Measurements from ENCODE around the gene PPP6R2.
"Not testable (repeated sequence)": the region's sequence is repeated elsewhere in the genome, so short reads cannot be mapped to it uniquely, and the experiment has no call there.

Gene PPP6R2

DNA sequence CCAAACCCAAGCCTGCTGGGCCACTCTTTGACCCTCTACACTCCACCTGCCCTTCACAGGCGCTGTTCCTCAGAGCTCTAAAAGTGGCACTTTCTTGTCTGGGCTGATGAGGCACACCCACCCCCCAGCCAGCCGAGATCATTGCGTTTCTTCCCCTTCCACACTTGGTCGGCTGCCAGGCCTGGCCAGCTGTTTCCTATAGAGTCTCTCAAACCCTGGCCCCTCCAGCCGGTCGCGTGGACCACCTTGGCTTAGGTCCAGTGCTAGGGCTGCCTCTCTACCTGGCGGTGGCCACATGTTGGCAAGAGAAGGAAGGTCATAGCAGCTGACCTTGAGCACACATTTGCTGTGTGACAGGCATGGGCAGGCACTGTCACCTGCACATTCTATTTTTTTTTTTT is 60.6 kb downstream of the PPP6R2 start:
- no peak for DNase-seq

DNA sequence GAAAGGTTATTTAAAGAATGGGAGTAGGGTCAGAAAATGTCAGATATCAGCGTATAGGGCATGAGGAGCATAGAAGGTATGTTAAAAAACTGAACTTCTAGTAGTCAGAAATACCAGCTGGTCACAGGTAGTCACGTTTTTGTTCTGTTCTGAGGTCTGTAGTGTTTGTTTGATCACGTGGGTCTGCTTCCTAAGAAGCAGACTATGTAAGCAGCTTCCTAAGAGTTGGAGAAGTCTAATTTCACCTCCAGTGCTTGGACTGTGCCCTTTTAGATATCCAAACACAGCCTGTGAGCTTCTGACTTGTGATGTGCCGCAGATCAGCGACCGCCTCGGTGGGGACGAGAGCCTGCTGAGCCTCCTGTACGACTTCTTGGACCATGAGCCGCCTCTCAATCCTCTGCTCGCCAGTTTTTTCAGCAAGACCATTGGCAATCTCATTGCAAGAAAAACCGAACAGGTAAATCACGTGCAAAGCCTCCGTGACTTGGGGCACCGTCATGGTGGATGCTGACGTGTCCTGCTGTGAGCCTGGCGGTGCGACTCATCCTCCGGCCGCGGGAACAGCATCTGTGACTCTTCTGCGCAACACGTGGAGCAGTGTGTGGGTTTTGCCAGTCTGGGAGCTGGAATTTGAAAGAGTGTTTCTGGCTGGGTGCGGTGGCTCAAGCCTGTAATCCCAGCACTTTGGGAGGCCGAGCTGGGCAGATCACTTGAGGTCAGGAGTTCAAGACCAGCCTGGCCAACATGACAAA is 63.5 kb downstream of the PPP6R2 start:
- DNase-seq: no peak

GRCh38 chr22:50408311-50408710 is 65.2 kb downstream of the PPP6R2 start:
- no peak for DNase-seq

GRCh38 chr22:50408954-50409353 is 65.8 kb downstream of the PPP6R2 start:
- DNase-seq: not testable (repeated sequence)

GRCh38 chr22:50414476-50415248 is 71.5 kb downstream of the PPP6R2 start:
- DNase-seq: no peak

DNA sequence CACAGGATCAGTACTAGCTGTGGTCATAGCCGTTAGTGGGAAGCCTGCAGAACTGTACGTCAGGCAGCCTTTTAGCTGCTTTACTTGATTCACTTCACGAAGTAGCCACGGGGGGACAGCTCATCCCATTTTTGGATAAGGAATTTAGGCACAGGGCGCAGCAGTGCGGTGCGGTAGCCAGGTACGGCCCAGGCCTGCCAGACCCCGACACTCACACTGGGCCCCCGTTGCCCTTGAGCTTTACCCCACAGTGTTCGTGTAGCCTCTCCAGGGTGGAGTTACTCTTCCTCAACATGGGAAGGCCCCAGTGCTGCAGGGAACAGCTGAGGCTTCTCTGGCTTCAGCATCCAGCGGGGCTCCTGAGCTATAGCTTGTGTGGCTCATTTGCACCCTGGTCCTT is 72.3 kb downstream of the PPP6R2 start:
- no peak for DNase-seq

DNA sequence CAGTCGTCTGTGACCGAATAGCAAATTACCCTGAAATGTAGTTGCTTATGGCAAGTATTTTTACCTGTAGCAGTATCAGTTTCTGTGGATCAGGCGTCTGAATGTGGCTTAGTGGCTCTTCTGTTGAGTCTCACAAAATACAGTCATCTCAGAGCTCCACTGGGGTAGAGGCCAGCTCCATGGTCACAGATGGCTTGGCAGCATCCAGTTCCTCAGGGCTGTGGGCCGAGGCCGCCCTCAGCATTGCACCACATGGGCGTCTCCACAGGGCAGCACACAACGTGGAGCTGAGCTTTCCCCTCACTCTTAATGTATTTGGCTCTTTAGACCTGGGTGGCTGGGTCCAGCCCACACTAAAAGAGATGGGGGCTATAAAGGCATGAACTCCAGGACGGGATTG is 73.9 kb downstream of the PPP6R2 start:
- DNase-seq: no peak

DNA sequence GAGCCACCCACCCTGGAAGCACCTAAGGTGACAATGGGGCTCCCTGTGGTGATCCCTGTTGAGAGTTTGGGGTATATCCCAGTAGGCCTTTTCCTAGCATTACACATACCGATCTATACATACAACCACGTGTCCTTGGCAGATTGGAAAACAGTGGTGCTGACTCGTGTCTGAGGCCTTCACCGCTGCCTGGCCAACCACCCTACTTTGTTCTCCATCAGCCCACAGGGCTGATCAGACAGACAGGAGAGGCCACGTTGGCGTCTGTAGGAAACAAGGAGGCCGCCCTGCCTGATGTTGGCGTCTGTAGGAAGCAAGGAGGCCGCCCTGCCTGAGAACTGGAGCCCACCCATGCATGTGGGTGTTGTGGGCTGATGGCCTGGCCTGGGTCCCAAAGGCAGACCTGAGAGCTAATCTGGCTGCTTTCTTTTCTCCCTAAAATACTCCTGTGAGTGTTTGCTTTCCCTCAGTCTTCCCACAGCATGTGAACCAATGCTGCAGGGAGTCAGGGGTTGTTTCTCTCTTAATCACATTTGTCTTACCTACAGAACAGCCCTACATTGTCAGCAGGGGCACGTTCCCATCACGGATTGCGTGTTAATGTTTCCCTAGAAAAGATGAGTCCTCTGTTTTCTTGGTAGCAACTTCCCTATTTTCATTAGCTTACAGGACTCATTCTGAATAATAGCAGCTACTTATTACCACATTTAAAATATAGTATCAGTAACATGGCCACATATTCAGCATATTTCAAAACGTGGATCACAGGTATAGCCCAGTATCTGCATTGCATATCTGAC is 74.5 kb downstream of the PPP6R2 start:
- DNase-seq: no peak

DNA sequence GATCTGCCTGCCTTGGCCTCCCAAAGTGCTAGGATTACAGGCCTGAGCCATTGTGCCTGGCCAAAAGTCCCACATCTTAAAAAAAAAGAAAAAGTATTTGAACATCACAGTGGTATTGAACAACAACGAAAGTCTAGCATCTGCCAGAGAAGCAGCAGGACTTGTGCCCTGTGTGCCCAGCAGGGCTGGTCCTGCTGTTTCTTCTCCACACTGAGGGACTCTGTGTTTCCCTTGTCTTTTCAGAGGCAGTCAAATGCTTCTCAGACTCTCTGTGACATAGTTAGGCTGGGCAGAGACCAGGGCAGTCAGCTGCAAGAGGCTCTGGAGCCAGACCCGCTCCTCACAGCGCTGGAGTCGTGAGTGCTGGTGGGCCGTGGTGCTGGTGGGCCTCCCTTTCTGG is 75.5 kb downstream of the PPP6R2 start:
- no peak for DNase-seq

- no peak for DNase-seq
These were observed 76.0 kb downstream of the PPP6R2 start for GRCh38 chr22:50419116-50419515.

- DNase-seq: no peak
These were observed 76.9 kb downstream of the PPP6R2 start for GRCh38 chr22:50420015-50420414.

DNA sequence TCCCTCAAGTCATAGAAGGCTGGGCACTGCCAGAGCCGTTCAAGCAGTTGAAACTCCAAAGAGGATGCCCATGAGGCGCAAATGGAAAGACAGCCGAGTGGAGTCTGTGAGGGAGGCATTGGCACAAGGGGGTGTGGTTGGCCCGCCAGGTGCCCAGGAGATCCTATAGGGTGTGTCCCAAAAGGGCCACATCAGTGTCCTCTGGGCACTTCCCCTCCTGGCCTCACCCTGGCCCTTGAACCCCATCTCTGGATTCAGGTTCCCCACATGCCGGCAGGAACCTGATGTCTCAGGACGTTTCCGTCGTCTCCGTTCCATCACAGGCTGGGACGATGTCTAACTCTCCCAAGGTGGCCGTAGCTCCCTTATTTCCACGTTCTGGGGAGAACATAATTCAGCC is 77.5 kb downstream of the PPP6R2 start:
- no peak for DNase-seq

- DNase-seq: no peak
These were observed 78.9 kb downstream of the PPP6R2 start for GRCh38 chr22:50422046-50422445.

DNA sequence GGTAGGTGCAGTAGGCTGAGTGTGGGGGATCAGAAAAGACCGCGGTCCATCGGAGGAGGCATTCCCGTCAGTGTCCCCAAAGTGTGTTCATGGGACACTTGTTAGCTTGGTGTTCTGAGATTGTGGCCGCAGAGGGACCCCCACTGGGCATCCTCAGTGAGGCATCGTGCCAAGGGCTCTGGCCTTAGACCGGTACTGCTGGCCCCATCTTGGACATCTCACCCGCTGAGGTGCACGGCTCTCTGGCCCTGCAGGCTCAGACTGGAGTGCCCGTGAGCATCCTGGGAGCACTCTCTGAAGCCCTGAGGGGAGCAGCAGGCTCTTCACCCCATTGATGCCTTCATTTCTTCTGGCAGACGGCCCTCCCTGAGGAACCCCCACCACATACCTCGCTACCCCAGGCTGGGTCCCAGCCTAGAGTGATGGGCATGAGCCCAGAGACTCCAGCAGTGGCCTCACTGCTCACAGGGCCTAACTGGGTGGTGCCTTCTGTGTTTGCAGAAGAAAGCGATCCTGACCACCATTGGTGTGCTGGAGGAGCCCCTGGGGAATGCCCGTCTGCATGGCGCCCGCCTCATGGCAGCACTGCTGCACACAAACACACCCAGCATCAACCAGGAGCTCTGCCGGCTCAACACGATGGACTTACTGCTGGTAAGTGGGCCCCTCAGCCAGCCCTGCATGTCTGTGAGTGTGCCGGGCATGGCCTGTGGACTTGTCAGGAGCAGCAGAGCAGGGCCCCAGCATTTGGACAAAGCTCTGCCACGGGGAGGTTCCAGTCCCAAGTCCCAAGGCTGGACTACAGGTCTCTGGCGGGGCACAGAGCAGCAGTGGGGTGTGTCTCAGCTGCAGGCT is 80.1 kb downstream of the PPP6R2 start:
- no peak for DNase-seq

- no peak for DNase-seq
These were observed 80.8 kb downstream of the PPP6R2 start for GRCh38 chr22:50423956-50424355.

DNA sequence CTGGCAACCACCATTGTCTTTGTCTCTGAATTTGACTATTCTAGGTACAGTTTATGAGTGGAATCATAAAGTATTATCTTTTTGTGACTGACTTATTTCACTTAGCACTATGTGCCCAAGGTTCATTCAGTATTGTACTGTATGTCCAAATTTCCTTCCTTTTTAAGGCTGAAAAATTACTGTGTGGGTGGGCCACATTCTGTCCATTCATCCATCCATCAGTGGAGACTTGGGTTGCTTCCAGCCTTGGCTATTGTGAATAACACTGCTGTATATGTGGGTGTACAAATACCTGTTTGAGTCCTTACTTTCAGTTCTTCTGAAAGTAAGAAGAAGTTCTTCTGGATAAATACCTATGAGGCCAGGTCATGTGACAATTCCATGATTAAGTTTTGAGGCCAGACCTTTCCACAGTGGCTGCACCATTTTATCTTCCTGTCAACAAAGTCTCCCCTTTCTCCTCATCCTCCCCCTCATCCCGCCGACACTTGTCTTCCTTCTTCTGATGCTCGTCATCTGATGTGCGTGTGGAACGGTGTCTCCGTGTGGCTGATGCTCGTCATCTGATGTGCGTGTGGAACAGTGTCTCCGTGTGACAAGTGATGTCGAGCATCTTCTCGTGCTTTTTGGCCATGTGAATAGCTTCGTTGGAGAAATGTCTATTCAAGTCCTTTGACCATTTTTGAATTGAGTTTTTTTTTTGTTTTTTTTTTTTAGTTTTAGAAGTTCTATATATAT is 82.2 kb downstream of the PPP6R2 start:
- no peak for DNase-seq

DNA sequence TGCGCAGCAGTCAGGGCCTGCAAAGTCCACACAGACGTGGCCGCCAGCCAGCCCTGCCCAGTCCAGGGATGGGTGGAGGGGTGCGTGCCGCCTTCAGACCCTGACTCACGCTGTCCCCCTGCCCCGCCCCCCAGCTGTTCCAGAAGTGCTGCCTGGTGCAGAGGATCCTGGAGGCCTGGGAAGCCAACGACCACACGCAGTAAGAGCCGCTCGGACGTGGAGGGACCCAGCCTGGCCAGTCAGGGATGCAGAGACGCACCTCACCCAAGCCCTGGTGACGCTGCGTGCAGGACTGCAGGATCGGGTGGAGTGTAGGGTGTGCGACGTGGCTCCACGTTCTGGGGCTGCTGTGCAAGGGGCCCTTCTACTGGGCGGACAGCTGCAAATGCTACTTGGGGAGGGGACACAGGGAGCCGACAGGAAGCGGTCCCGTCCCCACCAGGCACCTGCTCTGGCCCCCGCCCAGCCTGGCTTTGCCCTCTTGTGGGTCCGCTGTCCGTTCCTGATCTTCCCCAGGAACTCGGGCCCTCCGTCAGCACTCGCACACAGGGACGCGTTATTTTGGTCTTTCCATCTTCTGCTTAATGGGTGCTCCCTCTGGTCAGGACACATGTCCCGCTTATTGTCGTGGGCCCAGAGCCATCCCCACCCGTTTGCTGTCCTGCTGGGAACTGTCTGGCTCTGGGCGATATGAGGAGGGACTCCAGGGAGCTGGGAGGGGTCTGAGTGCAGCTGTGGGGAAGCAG is 89.2 kb downstream of the PPP6R2 start:
- DNase-seq: no peak

DNA sequence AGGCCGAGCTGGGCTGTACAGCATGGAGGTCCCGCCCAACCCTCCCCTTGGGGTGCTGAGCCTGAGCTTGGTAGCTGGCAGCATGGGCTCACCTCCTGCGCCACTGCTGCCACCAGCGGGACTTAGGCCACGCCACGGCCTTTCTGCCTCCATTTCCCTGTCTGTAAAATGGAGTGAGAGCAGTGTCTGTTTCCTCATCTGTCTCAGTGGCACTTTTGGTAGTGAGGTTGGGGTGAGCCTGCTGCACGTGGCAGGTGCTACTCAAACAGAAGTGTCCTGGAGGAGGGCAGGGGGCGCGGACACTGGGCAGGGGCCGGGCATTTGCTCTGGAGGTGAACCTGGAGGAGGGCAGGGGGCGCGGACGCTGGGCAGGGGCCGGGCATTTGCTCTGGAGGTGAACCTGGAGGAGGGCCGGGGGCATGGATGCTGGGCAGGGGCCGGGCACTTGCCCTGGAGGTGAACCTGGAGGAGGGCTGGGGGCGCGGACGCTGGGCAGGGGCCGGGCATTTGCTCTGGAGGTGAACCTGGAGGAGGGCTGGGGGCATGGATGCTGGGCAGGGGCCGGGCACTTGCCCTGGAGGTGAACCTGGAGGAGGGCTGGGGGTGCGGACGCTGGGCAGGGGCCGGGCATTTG is 89.9 kb downstream of the PPP6R2 start:
- not testable (repeated sequence) for DNase-seq

DNA sequence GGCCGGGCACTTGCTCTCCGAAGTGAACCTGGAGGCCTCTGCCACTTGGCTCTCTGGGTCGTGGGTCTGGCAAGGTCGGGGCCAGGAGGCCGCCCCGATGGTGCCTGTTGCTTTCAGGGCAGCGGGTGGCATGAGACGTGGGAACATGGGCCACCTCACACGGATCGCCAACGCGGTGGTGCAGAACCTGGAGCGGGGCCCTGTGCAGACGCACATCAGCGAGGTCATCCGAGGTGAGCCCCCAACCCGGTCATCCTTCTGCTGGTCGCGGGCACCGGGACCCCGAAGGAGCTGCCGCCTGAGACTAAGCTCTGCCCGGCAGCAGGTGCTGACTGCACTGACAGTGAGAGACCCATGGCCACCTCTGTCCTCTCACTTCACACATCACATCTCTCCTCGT is 91.7 kb downstream of the PPP6R2 start:
- DNase-seq: no peak

DNA sequence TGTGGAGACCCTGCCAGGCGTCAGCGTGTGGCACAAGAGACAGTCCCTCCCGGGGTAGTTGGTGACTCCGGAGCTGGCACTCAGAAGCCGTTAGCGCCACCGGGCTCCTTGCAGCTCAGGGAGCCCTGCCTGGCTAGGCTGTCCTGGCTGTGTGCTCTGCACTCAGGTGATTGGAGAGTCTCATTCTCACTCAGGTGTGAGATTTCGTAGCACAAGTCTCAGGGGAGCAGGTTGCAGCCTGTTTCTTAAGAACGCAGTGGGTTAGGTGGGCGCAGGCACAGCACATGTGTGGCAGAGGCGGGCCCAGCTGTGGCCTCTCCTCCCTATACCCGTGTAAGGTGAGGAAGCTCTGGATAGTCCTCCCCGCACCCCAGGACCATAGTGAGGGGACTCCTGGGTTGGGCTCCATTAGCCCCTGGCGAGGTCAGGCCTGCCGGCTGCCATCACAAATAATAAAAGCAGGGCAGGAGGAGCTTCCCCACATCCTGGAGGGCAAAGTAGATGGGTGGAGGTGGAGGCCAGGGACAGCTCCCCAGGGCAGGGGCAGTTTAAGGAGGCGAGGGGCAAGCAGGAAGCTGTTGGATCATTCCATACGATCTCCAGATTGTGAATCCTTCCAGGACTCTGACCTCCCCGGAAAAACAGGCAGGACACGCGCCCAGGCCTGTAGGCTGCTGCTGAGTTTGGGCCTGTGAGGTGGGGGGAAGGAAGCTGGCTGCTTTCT is 92.3 kb downstream of the PPP6R2 start:
- DNase-seq: no peak
